Measurements from ENCODE around the gene ATG7.
"Not testable (repeated sequence)": the region's sequence is repeated elsewhere in the genome, so short reads cannot be mapped to it uniquely, and the experiment has no call there.

Gene ATG7

DNA sequence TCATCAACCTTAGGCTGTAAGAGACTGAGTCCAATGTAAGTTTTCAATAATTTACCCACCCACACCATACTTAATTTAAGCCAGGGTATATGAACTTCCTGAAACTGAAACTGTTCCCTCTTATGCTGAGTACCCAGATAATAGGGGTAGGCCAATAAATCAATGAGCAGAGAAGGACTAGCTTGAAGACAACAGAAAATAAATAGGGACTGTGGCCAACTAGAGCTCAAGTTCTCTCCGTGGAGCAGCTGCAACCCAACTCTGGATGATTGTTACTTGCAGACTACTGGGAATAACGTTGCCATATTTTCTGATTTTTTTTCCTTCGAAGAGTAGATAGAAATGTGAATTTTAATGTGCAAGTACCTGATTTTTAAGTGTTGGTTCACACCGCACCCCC is 128.0 kb downstream of the ATG7 start:
- Histone ChIP-seq H3K27ac (no peak overlapping the region), H3K4me3 (IDR thresholded peaks at IDR 0.05; ENCODE audit: insufficient read depth, low read depth, low read length) (no peak overlapping the region), H3K9ac (no peak overlapping the region), H2AFZ (ENCODE audit: low read depth) (no peak overlapping the region), H3K27me3 (ENCODE audit: insufficient read depth, low read depth) (no peaks in the 10 kb centered on the region), H3K79me2 (ENCODE audit: insufficient read depth, low read depth) (no peaks in the 10 kb centered on the region), H4K20me1 (ENCODE audit: insufficient read depth) (no peaks in the 10 kb centered on the region), H3K4me2 (no peak overlapping the region), H3K4me1 (ENCODE audit: low read depth, poor library complexity, severe bottlenecking) (peaks cover 9% of the 10 kb centered on the region), H3K36me3 (ENCODE audit: insufficient read depth) (no peaks in the 10 kb centered on the region)
- TF ChIP-seq, protein P1, sequence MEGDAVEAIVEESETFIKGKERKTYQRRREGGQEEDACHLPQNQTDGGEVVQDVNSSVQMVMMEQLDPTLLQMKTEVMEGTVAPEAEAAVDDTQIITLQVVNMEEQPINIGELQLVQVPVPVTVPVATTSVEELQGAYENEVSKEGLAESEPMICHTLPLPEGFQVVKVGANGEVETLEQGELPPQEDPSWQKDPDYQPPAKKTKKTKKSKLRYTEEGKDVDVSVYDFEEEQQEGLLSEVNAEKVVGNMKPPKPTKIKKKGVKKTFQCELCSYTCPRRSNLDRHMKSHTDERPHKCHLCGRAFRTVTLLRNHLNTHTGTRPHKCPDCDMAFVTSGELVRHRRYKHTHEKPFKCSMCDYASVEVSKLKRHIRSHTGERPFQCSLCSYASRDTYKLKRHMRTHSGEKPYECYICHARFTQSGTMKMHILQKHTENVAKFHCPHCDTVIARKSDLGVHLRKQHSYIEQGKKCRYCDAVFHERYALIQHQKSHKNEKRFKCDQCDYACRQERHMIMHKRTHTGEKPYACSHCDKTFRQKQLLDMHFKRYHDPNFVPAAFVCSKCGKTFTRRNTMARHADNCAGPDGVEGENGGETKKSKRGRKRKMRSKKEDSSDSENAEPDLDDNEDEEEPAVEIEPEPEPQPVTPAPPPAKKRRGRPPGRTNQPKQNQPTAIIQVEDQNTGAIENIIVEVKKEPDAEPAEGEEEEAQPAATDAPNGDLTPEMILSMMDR (conservative IDR thresholded peaks at IDR 0.05; ENCODE audit: low read depth, low read length) = no peak

DNA sequence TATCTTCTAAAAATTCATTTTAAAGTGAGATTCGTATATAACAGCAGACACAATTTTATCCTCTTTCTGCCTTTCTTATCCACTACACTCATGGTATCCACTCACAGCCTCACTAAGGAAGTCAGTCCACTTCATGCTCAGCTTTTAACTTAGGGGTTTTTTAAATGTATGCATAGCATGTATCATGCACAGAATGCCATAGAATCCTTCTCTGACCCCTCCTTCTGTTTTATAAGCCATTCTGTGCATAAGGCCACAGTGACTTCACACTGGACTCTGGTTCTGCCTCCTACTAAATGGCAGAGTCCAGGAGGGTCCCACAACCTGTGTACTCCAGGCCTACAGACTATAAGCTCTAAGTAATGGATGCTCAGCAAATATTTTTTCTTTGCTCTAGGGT is 129.2 kb downstream of the ATG7 start:
- Histone ChIP-seq H3K9ac (no peak overlapping the region), H2AFZ (ENCODE audit: low read depth) (no peak overlapping the region), H3K27ac (no peak overlapping the region), H3K79me2 (ENCODE audit: insufficient read depth, low read depth) (no peaks in the 10 kb centered on the region), H3K4me1 (ENCODE audit: low read depth, poor library complexity, severe bottlenecking) (peaks cover 9% of the 10 kb centered on the region), H3K4me2 (no peak overlapping the region), H3K27me3 (ENCODE audit: insufficient read depth, low read depth) (no peaks in the 10 kb centered on the region), H3K36me3 (ENCODE audit: insufficient read depth) (no peaks in the 10 kb centered on the region), H4K20me1 (ENCODE audit: insufficient read depth) (no peaks in the 10 kb centered on the region), H3K4me3 (IDR thresholded peaks at IDR 0.05; ENCODE audit: insufficient read depth, low read depth, low read length) (no peak overlapping the region)
- TF ChIP-seq, protein P1 (conservative IDR thresholded peaks at IDR 0.05; ENCODE audit: low read depth, low read length) = no peak

DNA sequence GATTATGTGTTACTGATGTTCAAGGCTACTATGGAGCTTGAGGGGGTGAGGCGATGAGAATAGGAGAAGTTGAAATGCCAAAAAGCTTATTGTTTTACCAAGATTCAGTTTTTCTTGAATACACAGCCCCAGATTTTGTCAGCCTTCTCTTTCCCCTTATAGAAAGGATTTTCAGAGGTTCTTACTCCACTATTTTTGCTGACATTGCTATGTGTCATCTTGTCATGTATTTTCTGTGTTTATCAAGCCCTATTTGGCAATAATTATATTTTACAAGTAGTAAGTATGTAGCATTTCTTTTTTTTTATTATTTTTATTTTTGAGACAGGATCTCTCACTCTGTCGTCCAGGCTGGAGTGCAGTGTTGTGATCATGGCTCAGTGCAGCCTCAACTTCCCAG is 133.1 kb downstream of the ATG7 start:
- H3K36me3 ChIP-seq (ENCODE audit: insufficient read depth) = no peaks in the 10 kb centered on the region
- no peak overlapping the region for H3K9ac ChIP-seq
- no peak overlapping the region for H3K4me3 ChIP-seq (IDR thresholded peaks at IDR 0.05; ENCODE audit: insufficient read depth, low read depth, low read length)
- H4K20me1 ChIP-seq (ENCODE audit: insufficient read depth) = no peaks in the 10 kb centered on the region
- H3K4me2 ChIP-seq = no peak overlapping the region
- H3K79me2 ChIP-seq (ENCODE audit: insufficient read depth, low read depth) = no peaks in the 10 kb centered on the region
- H3K4me1 ChIP-seq (ENCODE audit: low read depth, poor library complexity, severe bottlenecking) = peaks cover 9% of the 10 kb centered on the region
- H3K27me3 ChIP-seq (ENCODE audit: insufficient read depth, low read depth) = no peaks in the 10 kb centered on the region
- H3K27ac ChIP-seq = no peak overlapping the region
- TF ChIP-seq, protein P1 (conservative IDR thresholded peaks at IDR 0.05; ENCODE audit: low read depth, low read length) = no peak
- no peak overlapping the region for H2AFZ ChIP-seq (ENCODE audit: low read depth)

DNA sequence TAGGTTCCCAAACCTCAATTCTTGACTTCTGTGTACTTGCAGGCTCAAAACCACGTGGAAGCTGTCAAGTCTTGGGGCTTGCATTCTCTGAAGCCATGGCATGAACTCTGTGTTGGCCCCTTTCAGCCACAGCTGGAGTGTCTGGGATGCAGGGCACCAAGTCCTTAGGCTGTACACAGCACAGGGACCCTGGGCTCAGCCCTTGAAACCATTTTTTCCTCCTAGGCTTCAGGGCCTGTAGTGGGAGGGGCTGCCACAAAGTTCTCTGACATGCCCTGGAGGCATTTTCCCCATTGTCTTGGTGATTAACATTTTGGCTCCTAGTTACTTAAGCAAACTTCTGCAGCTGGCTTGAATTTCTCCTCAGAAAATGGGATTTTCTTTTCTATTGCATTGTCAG is 135.4 kb downstream of the ATG7 start:
- no peaks in the 10 kb centered on the region for H3K79me2 ChIP-seq (ENCODE audit: insufficient read depth, low read depth)
- H3K4me1 ChIP-seq (ENCODE audit: low read depth, poor library complexity, severe bottlenecking) = peaks cover under 1% of the 10 kb centered on the region
- no peak overlapping the region for H3K27ac ChIP-seq
- no peak overlapping the region for H3K9ac ChIP-seq
- no peak overlapping the region for H2AFZ ChIP-seq (ENCODE audit: low read depth)
- no peak overlapping the region for H3K4me3 ChIP-seq (IDR thresholded peaks at IDR 0.05; ENCODE audit: insufficient read depth, low read depth, low read length)
- H3K27me3 ChIP-seq (ENCODE audit: insufficient read depth, low read depth) = no peaks in the 10 kb centered on the region
- no peaks in the 10 kb centered on the region for H3K36me3 ChIP-seq (ENCODE audit: insufficient read depth)
- no peak overlapping the region for H3K4me2 ChIP-seq
- TF ChIP-seq, protein P1 (conservative IDR thresholded peaks at IDR 0.05; ENCODE audit: low read depth, low read length) = no peak
- H4K20me1 ChIP-seq (ENCODE audit: insufficient read depth) = no peaks in the 10 kb centered on the region

DNA sequence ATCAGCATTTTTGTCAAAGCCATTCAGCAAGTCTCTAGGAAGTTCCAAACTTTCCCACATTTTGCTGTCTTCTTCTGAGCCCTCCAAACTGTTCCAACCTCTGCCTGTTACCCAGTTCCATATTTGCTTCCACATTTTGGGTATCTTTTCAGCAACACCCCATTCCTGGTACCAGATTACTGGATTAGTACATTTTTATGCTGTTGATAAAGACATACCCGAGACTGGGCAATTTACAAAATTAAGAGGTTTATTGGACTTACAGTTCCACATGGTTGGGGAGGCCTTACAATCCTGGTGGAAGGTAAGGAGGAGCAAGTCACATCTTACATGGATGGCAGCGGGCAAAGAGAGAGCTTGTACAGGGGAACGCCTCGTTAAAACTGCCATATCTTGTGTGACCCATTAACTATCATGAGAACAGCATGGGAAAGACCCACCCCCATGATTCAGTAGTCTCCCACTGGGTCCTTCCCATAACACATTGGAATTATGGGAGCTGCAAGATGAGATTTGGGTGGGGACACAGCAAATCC is 136.2 kb downstream of the ATG7 start:
- not testable (repeated sequence) for H2AFZ ChIP-seq (ENCODE audit: low read depth); H3K4me1 ChIP-seq (ENCODE audit: low read depth, poor library complexity, severe bottlenecking)

More for the DNA sequence above, 136.2 kb downstream of the ATG7 start:
- H3K4me2 ChIP-seq; H3K4me3 ChIP-seq (IDR thresholded peaks at IDR 0.05; ENCODE audit: insufficient read depth, low read depth, low read length); H3K27me3 ChIP-seq (ENCODE audit: insufficient read depth, low read depth); H3K79me2 ChIP-seq (ENCODE audit: insufficient read depth, low read depth); H4K20me1 ChIP-seq (ENCODE audit: insufficient read depth); H3K27ac ChIP-seq; H3K9ac ChIP-seq; H3K36me3 ChIP-seq (ENCODE audit: insufficient read depth): not testable (repeated sequence)
